ENCODE data around the gene HOPX.
"Not testable (repeated sequence)": the region's sequence is repeated elsewhere in the genome, so short reads cannot be mapped to it uniquely, and the experiment has no call there.

Gene HOPX

GRCh38 chr4:56618734-56619133 is 62.4 kb downstream of the HOPX start:
- no peak overlapping the region for H3K4me3 ChIP-seq (ENCODE audit: insufficient read depth, low read depth, low read length)
- no peaks in the 10 kb centered on the region for H3K9me3 ChIP-seq (ENCODE audit: control insufficient read depth, low read length)
- no peaks in the 10 kb centered on the region for H3K4me1 ChIP-seq (ENCODE audit: control insufficient read depth, insufficient read depth, low read length)
- H3K27me3 ChIP-seq (ENCODE audit: control insufficient read depth, insufficient read depth, low read length, poor library complexity, severe bottlenecking) = no peaks in the 10 kb centered on the region
- WGBS, 2 experiments = 81 to 83% methylated on average over 4 of the region's 4 CpGs
- H3K27ac ChIP-seq (ENCODE audit: insufficient read depth, low read depth, low read length, poor library complexity, severe bottlenecking) = no peak overlapping the region
- H3K36me3 ChIP-seq (ENCODE audit: control insufficient read depth, insufficient read depth, low read length) = no peaks in the 10 kb centered on the region

GRCh38 chr4:56613101-56613862 is 67.8 kb downstream of the HOPX start:
- Histone ChIP-seq H3K9me3 (ENCODE audit: control insufficient read depth, low read length) (no peaks in the 10 kb centered on the region), H3K4me3 (ENCODE audit: insufficient read depth, low read depth, low read length) (no peak overlapping the region), H3K36me3 (ENCODE audit: control insufficient read depth, insufficient read depth, low read length) (no peaks in the 10 kb centered on the region), H3K4me1 (ENCODE audit: control insufficient read depth, insufficient read depth, low read length) (no peaks in the 10 kb centered on the region), H3K27ac (ENCODE audit: insufficient read depth, low read depth, low read length, poor library complexity, severe bottlenecking) (no peak overlapping the region), H3K27me3 (ENCODE audit: control insufficient read depth, insufficient read depth, low read length, poor library complexity, severe bottlenecking) (no peaks in the 10 kb centered on the region)
- 89 to 92% methylated on average over 5 of the region's 5 CpGs for WGBS, 2 experiments

GRCh38 chr4:56612282-56612681 is 68.8 kb downstream of the HOPX start:
- Histone ChIP-seq H3K27me3 (ENCODE audit: control insufficient read depth, insufficient read depth, low read length, poor library complexity, severe bottlenecking) (no peaks in the 10 kb centered on the region), H3K4me3 (ENCODE audit: insufficient read depth, low read depth, low read length) (no peak overlapping the region), H3K27ac (ENCODE audit: insufficient read depth, low read depth, low read length, poor library complexity, severe bottlenecking) (no peak overlapping the region), H3K9me3 (ENCODE audit: control insufficient read depth, low read length) (no peaks in the 10 kb centered on the region), H3K4me1 (ENCODE audit: control insufficient read depth, insufficient read depth, low read length) (no peaks in the 10 kb centered on the region), H3K36me3 (ENCODE audit: control insufficient read depth, insufficient read depth, low read length) (no peaks in the 10 kb centered on the region)
- WGBS, 2 experiments = 94 to 97% methylated on average over 10 of the region's 11 CpGs

DNA sequence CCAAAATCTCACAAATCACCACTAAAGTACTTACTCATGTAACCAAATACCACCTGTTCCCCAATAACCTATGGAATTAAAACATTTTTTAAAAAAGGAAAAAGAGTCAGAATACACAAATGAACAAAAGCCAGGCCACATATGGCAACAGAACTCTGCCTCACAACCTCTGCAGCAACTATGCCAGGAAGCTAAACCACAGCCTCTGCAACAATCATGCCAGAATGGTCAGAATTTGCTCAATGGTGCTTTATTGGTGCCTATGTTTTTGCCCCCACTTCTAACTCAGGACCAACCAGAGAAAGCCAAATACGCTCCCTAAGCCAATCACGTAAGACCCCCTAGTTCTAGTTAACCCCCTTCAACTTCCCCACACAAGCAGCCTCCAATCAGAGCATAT is 69.6 kb downstream of the HOPX start:
- no peaks in the 10 kb centered on the region for H3K9me3 ChIP-seq (ENCODE audit: control insufficient read depth, low read length)

GRCh38 chr4:56610170-56610569 is 70.9 kb downstream of the HOPX start:
- not testable (repeated sequence) for H3K9me3 ChIP-seq (ENCODE audit: control insufficient read depth, low read length); H3K27ac ChIP-seq (ENCODE audit: insufficient read depth, low read depth, low read length, poor library complexity, severe bottlenecking); H3K4me1 ChIP-seq (ENCODE audit: control insufficient read depth, insufficient read depth, low read length); H3K27me3 ChIP-seq (ENCODE audit: control insufficient read depth, insufficient read depth, low read length, poor library complexity, severe bottlenecking); H3K36me3 ChIP-seq (ENCODE audit: control insufficient read depth, insufficient read depth, low read length); H3K4me3 ChIP-seq (ENCODE audit: insufficient read depth, low read depth, low read length)

More for the DNA sequence above, 69.6 kb downstream of the HOPX start:
- no peaks in the 10 kb centered on the region for H3K27me3 ChIP-seq (ENCODE audit: control insufficient read depth, insufficient read depth, low read length, poor library complexity, severe bottlenecking)
- no peak overlapping the region for H3K4me3 ChIP-seq (ENCODE audit: insufficient read depth, low read depth, low read length)
- 72 to 77% methylated on average over 2 of the region's 2 CpGs for WGBS, 2 experiments
- H3K27ac ChIP-seq (ENCODE audit: insufficient read depth, low read depth, low read length, poor library complexity, severe bottlenecking) = no peak overlapping the region
- H3K36me3 ChIP-seq (ENCODE audit: control insufficient read depth, insufficient read depth, low read length) = no peaks in the 10 kb centered on the region
- H3K4me1 ChIP-seq (ENCODE audit: control insufficient read depth, insufficient read depth, low read length) = no peaks in the 10 kb centered on the region

GRCh38 chr4:56607926-56608325 is 73.2 kb downstream of the HOPX start:
- no peak overlapping the region for H3K4me3 ChIP-seq (ENCODE audit: insufficient read depth, low read depth, low read length)
- H3K27me3 ChIP-seq (ENCODE audit: control insufficient read depth, insufficient read depth, low read length, poor library complexity, severe bottlenecking) = no peaks in the 10 kb centered on the region
- H3K36me3 ChIP-seq (ENCODE audit: control insufficient read depth, insufficient read depth, low read length) = no peaks in the 10 kb centered on the region
- no peaks in the 10 kb centered on the region for H3K9me3 ChIP-seq (ENCODE audit: control insufficient read depth, low read length)
- H3K4me1 ChIP-seq (ENCODE audit: control insufficient read depth, insufficient read depth, low read length) = no peaks in the 10 kb centered on the region
- H3K27ac ChIP-seq (ENCODE audit: insufficient read depth, low read depth, low read length, poor library complexity, severe bottlenecking) = no peak overlapping the region

DNA sequence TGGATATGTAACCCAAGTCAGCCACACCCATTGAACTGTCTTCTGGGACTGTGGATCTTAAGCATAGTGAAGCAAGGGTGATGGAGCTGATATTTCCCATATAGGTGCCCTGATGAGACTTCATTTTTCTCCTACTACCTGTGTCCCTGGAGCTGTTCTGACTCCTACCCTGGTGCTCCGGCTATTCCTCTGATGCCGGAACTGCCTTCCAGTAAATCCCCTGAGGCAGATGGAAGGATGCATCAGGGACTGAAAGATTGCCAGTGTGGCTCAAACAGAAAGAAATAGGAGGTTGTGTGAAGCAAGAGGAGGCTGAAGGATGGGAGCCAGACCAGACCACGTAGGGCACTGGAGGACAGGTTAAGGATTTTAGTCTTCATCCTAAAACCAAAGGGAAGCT is 74.7 kb downstream of the HOPX start:
- Histone ChIP-seq H3K36me3 (ENCODE audit: control insufficient read depth, insufficient read depth, low read length) (no peaks in the 10 kb centered on the region), H3K4me3 (ENCODE audit: insufficient read depth, low read depth, low read length) (no peak overlapping the region), H3K4me1 (ENCODE audit: control insufficient read depth, insufficient read depth, low read length) (no peaks in the 10 kb centered on the region), H3K27ac (ENCODE audit: insufficient read depth, low read depth, low read length, poor library complexity, severe bottlenecking) (no peak overlapping the region), H3K27me3 (ENCODE audit: control insufficient read depth, insufficient read depth, low read length, poor library complexity, severe bottlenecking) (no peaks in the 10 kb centered on the region), H3K9me3 (ENCODE audit: control insufficient read depth, low read length) (no peaks in the 10 kb centered on the region)
- WGBS, 2 experiments = 36 to 48% methylated on average over 3 of the region's 3 CpGs

DNA sequence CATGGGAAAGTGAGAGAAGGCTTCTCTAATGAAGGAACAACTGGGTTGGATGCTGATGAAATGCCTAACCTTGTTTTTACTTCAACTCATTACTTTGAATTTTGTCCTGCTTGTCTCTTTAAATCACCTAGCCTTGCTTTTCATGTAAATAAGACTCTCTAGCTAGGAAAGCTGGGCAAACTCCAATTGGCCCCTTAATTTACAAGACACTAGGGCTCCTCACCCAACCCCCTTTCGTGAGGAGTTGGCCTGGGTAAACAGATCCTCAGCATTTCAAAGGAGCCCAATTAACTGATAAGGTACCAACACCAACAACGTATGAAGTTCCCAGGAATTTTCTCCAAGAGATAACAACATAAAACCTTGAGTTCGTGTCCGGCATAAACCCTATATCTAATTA is 75.6 kb downstream of the HOPX start:
- not testable (repeated sequence) for H3K36me3 ChIP-seq (ENCODE audit: control insufficient read depth, insufficient read depth, low read length); H3K27ac ChIP-seq (ENCODE audit: insufficient read depth, low read depth, low read length, poor library complexity, severe bottlenecking); H3K4me3 ChIP-seq (ENCODE audit: insufficient read depth, low read depth, low read length); H3K27me3 ChIP-seq (ENCODE audit: control insufficient read depth, insufficient read depth, low read length, poor library complexity, severe bottlenecking); H3K4me1 ChIP-seq (ENCODE audit: control insufficient read depth, insufficient read depth, low read length); H3K9me3 ChIP-seq (ENCODE audit: control insufficient read depth, low read length)
- WGBS, 2 experiments = 3 to 5% methylated on average over 1 to 2 of the region's 4 CpGs

DNA sequence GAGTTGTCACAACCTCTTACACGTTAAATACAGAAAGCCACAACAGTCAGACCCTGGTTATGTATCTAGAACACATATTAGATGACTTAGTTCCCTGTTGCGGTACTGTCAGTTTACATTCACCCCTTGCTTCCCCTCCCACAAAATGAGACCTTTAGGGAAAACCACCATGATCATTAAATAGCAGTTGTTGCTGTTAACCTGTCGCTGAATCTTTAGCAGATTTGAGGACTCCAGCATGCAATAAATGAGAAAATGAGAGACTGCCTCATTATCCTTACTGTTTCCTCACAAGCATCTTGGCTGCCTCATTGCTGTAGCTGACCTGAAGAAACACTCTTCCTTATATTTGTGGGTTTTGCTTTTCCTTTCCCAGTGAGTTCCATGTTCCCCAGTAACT is 77.8 kb downstream of the HOPX start:
- no peak overlapping the region for H3K27ac ChIP-seq (ENCODE audit: insufficient read depth, low read depth, low read length, poor library complexity, severe bottlenecking)
- H3K9me3 ChIP-seq (ENCODE audit: control insufficient read depth, low read length) = no peaks in the 10 kb centered on the region
- 84 to 87% methylated on average over 3 of the region's 3 CpGs for WGBS, 2 experiments
- H3K4me3 ChIP-seq (ENCODE audit: insufficient read depth, low read depth, low read length) = no peak overlapping the region
- H3K36me3 ChIP-seq (ENCODE audit: control insufficient read depth, insufficient read depth, low read length) = no peaks in the 10 kb centered on the region
- H3K4me1 ChIP-seq (ENCODE audit: control insufficient read depth, insufficient read depth, low read length) = no peaks in the 10 kb centered on the region
- no peaks in the 10 kb centered on the region for H3K27me3 ChIP-seq (ENCODE audit: control insufficient read depth, insufficient read depth, low read length, poor library complexity, severe bottlenecking)

Data from ectodermal cell (in vitro differentiated cells).